CD4-positive, alpha-beta T cell (primary cell): ENCODE data around the gene AGBL5. TPM values are rescaled to one million over a fixed set of nuclear protein-coding genes. Genes with fewer than 3 reads are reported as not detected.

ENCODE experiments used
- ATAC-seq: fragments of 200-7000 bp; cut with Tn5 transposase; one replicate; pipeline ENCODE4 v1.10.0; 2022; ENCODE audit warnings: mild to moderate bottlenecking; ENCODE audit not compliant: poor library complexity
- CTCF ChIA-PET: fragments of 350-600 bp; sonication (Branson Sonifier 250); formaldehyde crosslinking; loops from one replicate; lab custom pipeline; 2021; ENCODE audit warnings: antibody characterized with exemption, inconsistent platforms; lab: Charles Lee
- POLR2A ChIA-PET: fragments of 350-600 bp; sonication (Branson Sonifier 250); formaldehyde crosslinking; loops from one replicate; lab custom pipeline; 2021; ENCODE audit warnings: antibody characterized with exemption, inconsistent platforms; lab: Charles Lee
- DNase-seq, 14 experiments: peaks; one replicate each; pipeline ENCODE4 v3.0.0-alpha.2; 2013 to 2020; ENCODE audit warnings: mixed read lengths in 2 of 14
- H3K27ac ChIP-seq, 2 donors: one replicate each; pipeline versions ENCODE4 v1.5.1 to v1.7.0; 2013; ENCODE audit warnings: low read length in 2 of 2, low read depth in 1 of 2, mild to moderate bottlenecking in 1 of 2
- H3K27me3 ChIP-seq, 2 experiments: 1 replicate in 1 of 2; 2 replicates in 1 of 2; pipeline versions ENCODE4 v1.6.1 to v1.7.0; 2013; ENCODE audit warnings: low read length in 2 of 2, control low read depth in 1 of 2, mild to moderate bottlenecking in 1 of 2, moderate library complexity in 1 of 2; ENCODE audit not compliant: insufficient read depth in 2 of 2, control insufficient read depth in 1 of 2
- H3K36me3 ChIP-seq: one replicate; pipeline ENCODE4 v1.6.1; 2013; ENCODE audit warnings: low read length, control low read depth; ENCODE audit not compliant: insufficient read depth
- H3K4me1 ChIP-seq: one replicate; pipeline ENCODE4 v1.6.1; 2013; ENCODE audit warnings: low read length, control low read depth; ENCODE audit not compliant: insufficient read depth
- H3K4me3 ChIP-seq: one replicate; pipeline ENCODE4 v1.5.1; 2013; ENCODE audit warnings: mild to moderate bottlenecking, low read length, moderate library complexity
- H3K9me3 ChIP-seq, 2 experiments: 1 replicate in 1 of 2; 2 replicates in 1 of 2; pipeline versions ENCODE4 v1.6.1 to v1.7.0; 2013; ENCODE audit warnings: low read length in 2 of 2, mild to moderate bottlenecking in 2 of 2, control low read depth in 1 of 2, moderate library complexity in 1 of 2; ENCODE audit not compliant: control insufficient read depth in 1 of 2, insufficient read depth in 1 of 2
- H3K27ac Mint-ChIP-seq: one replicate; pipeline ENCODE4 v1.8.0; 2020; ENCODE audit warnings: mixed read lengths
- H3K27me3 Mint-ChIP-seq: one replicate; pipeline ENCODE4 v1.8.0; 2021; ENCODE audit warnings: mixed read lengths
- H3K36me3 Mint-ChIP-seq: one replicate; pipeline ENCODE4 v1.8.0; 2021; ENCODE audit warnings: low read depth, mixed read lengths
- H3K4me1 Mint-ChIP-seq: one replicate; pipeline ENCODE4 v1.8.0; 2021; ENCODE audit warnings: low read depth, mixed read lengths
- H3K4me3 Mint-ChIP-seq: one replicate; pipeline ENCODE4 v1.8.0; 2020; ENCODE audit warnings: mild to moderate bottlenecking, mixed read lengths
- H3K9me3 Mint-ChIP-seq: one replicate; pipeline ENCODE4 v1.8.0; 2020; ENCODE audit warnings: mixed read lengths
- CTCF ChIP-seq: fragments of 200-600 bp; IDR thresholded peaks from one replicate; pipeline ENCODE4 v1.8.0; 2022; ENCODE audit warnings: antibody characterized with exemption, mild to moderate bottlenecking
- intact Hi-C, 2 experiments: fragments of 100-400 bp; cut with DNase I in 1 of 2; cut with micrococcal nuclease in 1 of 2; formaldehyde crosslinking; loops; one replicate each; pipeline versions ENCODE4 v1.15.1 to v1.9.0; 2023 to 2025; cut with DNase I, micrococcal nuclease
- total RNA-seq, 174 experiments: library from RNA in 2 of 174; stranded (reverse) in 2 of 174; gene quantifications; one replicate each; pipeline ENCODE4 v1.2.3 and lab custom pipeline; 2021 to 2026

The AGBL5 gene
- total RNA-seq, 2 experiments from 2014 or later, result 10.8 to 11.6 TPM

- no peak overlapping the region for H3K27ac Mint-ChIP-seq
- Histone ChIP-seq H3K4me3 (no peak overlapping the region), H3K27me3 (no peaks in the 10 kb centered on the region), H3K27ac (no peak overlapping the region), H3K36me3 (peaks cover 2% of the 10 kb centered on the region), H3K9me3 (no peaks in the 10 kb centered on the region), H3K4me1 (peaks cover 9% of the 10 kb centered on the region)
- CTCF ChIA-PET, result interaction anchor here (1.7 to 1.8 kb wide), 2 partner anchors 180 to 203 kb away, joined by 4 to 9 read pairs; no protein-coding TSS in a partner anchor
- no peaks in the 10 kb centered on the region for H3K27me3 Mint-ChIP-seq
- TF ChIP-seq CTCF, result no peak
- POLR2A ChIA-PET, result no interaction called here
- H3K9me3 Mint-ChIP-seq, result no peaks in the 10 kb centered on the region
- peaks cover 11% of the 10 kb centered on the region for H3K4me1 Mint-ChIP-seq
- ATAC-seq (no peak), DNase-seq (no peak)
- peaks cover 7% of the 10 kb centered on the region for H3K36me3 Mint-ChIP-seq
- intact Hi-C loops, result loop anchor here in 1 of 2 experiments (5.0 kb wide), 1 partner anchor 82 kb away; no protein-coding TSS in a partner anchor
- H3K4me3 Mint-ChIP-seq, result no peak overlapping the region
Measured at GRCh38 chr2:27100036-27100435, 48.6 kb downstream of the AGBL5 start.

GRCh38 chr2:27102329-27102728 is 50.9 kb downstream of the AGBL5 start:
- intact Hi-C loops, result loop anchor here in 1 of 2 experiments (5.0 kb wide), 1 partner anchor 80 kb away; no protein-coding TSS in a partner anchor
- ATAC-seq (no peak), DNase-seq (no peak)
- Mint-ChIP-seq H3K27ac (no peak overlapping the region), H3K4me1 (no peaks in the 10 kb centered on the region), H3K4me3 (no peak overlapping the region), H3K36me3 (peaks cover 7% of the 10 kb centered on the region), H3K9me3 (no peaks in the 10 kb centered on the region), H3K27me3 (peaks cover 10% of the 10 kb centered on the region)
- ChIA-PET CTCF (no interaction called here), POLR2A (no interaction called here)
- Histone ChIP-seq H3K9me3 (no peaks in the 10 kb centered on the region), H3K4me3 (no peak overlapping the region), H3K36me3 (peaks cover 2% of the 10 kb centered on the region), H3K27ac (no peak overlapping the region), H3K4me1 (no peaks in the 10 kb centered on the region), H3K27me3 (no peaks in the 10 kb centered on the region)
- no peak for TF ChIP-seq CTCF

GRCh38 chr2:27105981-27106380 is 54.5 kb downstream of the AGBL5 start:
- H3K9me3 ChIP-seq, result no peaks in the 10 kb centered on the region
- no peak for DNase-seq
- no peak overlapping the region for H3K4me3 ChIP-seq
- no peak overlapping the region for H3K27ac ChIP-seq
- CTCF ChIA-PET, result interaction anchor here (0.5 to 1.8 kb wide), 2 partner anchors 19 to 64 kb away, joined by 3 to 4 read pairs; no protein-coding TSS in a partner anchor
- TF ChIP-seq CTCF, result no peak
- ATAC-seq, result no peak
- Mint-ChIP-seq H3K9me3 (no peaks in the 10 kb centered on the region), H3K27ac (no peak overlapping the region), H3K4me1 (no peaks in the 10 kb centered on the region), H3K36me3 (no peaks in the 10 kb centered on the region), H3K4me3 (no peak overlapping the region), H3K27me3 (peaks cover 19% of the 10 kb centered on the region)
- POLR2A ChIA-PET, result no interaction called here
- intact Hi-C loops, result no loop called here
- no peaks in the 10 kb centered on the region for H3K4me1 ChIP-seq
- H3K36me3 ChIP-seq, result no peaks in the 10 kb centered on the region
- H3K27me3 ChIP-seq, result no peaks in the 10 kb centered on the region
